Colon (tissue), 2 donors: ENCODE results near the gene OR8G1.
"Not testable (repeated sequence)": the region's sequence is repeated elsewhere in the genome, so short reads cannot be mapped to it uniquely, and the experiment has no call there.

ENCODE experiments used
- FAIRE-seq: peaks from 2 replicates; lab custom pipeline; 2012; peaks lifted over from hg19 to GRCh38; lab: Jason Lieb, UNC
- donor health status: control.
- donor health status: control.

The OR8G1 gene

DNA sequence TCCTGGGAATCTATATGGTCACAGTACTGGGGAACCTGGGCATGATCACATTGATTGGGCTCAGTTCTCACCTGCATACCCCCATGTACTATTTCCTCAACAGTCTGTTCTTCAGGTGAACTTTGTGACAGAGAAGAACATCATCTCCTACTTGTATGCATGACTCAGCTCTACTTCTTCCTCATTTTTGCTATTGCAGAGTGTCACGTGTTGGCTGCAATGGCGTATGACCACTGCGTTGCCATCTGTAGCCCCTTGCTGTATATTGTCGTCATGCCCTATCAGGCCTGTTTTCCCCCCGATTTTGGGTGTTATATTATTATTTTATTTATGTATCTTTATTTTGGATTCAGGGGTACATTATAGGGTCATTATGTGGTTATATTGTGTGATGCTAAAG is 2.4 kb upstream of the OR8G1 start:
- FAIRE-seq: no peak

DNA sequence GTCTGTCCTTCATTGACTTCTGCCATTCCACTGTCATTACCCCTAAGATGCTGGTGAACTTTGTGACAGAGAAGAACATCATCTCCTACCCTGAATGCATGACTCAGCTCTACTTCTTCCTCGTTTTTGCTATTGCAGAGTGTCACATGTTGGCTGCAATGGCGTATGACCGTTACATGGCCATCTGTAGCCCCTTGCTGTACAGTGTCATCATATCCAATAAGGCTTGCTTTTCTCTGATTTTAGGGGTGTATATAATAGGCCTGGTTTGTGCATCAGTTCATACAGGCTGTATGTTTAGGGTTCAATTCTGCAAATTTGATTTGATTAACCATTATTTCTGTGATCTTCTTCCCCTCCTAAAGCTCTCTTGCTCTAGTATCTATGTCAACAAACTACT is 9.0 kb downstream of the OR8G1 start:
- FAIRE-seq: not testable (repeated sequence)

DNA sequence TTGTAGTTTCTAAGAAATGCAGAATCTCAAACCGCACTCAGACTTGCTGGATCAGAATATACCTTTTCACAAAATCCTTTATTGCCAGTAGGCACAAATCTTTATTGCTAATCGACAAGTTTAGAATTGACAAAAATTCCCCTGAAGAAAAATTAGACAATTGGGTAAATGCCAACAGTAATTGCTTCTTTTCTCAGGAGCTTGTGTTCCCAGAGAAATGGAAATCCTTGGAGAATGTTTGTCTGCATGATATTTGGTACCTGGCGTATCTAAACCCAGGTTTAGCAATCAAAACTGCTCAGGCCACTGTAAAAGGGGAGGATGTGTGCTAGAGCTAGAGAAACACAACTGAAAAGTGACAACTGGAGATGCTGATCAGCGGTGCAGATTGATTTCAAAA is 15.2 kb downstream of the OR8G1 start, which contains the start of gene OR8G5:
TSS of gene OR8G5 (plus strand) at position 301 of the 400 bp plus-strand sequence. CDS start 8,556 bp downstream, outside the sequence.
- no peak for FAIRE-seq

DNA sequence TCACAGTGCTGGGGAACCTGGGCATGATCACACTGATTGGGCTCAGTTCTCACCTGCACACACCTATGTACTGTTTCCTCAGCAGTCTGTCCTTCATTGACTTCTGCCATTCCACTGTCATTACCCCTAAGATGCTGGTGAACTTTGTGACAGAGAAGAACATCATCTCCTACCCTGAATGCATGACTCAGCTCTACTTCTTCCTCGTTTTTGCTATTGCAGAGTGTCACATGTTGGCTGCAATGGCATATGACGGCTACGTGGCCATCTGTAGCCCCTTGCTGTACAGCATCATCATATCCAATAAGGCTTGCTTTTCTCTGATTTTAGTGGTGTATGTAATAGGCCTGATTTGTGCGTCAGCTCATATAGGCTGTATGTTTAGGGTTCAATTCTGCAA is 24.1 kb downstream of the OR8G1 start:
- not testable (repeated sequence) for FAIRE-seq

GRCh38 chr11:124270886-124271285 is 30.0 kb downstream of the OR8G1 start:
- not testable (repeated sequence) for FAIRE-seq

DNA sequence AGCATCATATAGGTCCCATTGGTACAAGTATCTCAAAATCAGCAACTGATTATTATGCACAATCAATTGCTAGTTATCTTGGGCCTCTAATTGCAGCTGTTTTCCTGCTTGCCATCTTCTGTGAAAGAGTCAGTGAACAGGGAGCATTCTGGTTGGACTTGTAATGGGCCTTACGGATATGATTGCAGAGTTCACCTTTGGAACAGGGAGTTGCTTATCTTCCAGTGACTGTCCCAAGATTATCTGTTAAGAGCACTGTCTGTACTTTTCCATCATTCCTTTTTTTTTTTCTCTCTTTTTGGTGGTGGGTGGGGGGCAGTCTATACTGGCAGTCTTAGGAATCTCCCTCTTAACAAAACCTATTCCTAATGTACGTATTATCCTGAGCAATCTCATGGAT is 33.1 kb downstream of the OR8G1 start:
- no peak for FAIRE-seq

DNA sequence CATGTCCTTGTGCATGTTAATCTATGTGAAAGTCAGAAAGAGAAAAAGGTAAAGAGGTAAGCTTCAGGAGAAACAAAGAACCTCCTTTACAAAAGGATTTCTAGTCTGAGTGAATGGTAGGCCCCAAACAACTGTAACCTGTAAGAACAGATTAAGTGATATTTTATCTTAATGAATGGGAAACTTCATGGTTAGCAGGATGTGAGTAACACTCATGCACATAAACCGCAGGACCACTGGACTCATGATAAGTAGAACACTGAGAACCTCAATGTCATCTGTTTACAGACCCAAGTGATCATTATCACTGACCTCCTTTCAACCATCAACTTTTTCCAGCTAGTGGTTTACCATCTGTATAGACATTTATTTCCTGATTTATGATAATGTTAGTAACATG is 35.2 kb downstream of the OR8G1 start:
- FAIRE-seq: no peak

- FAIRE-seq: no peak
These were observed 36.3 kb downstream of the OR8G1 start for GRCh38 chr11:124277207-124277606.

- FAIRE-seq: no peak
These were observed 36.9 kb downstream of the OR8G1 start for GRCh38 chr11:124277804-124278203.

DNA sequence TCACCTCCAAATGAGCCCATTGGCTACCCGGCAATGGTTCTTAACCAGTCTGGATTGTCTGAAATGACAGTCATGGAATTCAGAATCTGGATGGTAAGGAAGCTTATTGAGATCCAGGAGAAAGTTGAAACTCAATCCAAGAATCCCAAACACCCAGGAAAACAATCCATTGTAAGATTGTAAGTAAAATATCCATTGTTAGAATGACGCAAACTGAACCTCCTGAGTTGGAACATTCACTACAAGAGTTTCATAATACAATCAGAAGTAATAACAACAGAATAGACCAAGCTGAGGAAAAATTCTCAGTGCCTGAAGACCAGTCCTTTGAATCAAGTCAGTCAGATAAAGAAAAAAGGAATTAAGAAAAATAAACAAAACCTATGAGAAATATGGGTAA is 37.4 kb downstream of the OR8G1 start:
- FAIRE-seq: no peak

DNA sequence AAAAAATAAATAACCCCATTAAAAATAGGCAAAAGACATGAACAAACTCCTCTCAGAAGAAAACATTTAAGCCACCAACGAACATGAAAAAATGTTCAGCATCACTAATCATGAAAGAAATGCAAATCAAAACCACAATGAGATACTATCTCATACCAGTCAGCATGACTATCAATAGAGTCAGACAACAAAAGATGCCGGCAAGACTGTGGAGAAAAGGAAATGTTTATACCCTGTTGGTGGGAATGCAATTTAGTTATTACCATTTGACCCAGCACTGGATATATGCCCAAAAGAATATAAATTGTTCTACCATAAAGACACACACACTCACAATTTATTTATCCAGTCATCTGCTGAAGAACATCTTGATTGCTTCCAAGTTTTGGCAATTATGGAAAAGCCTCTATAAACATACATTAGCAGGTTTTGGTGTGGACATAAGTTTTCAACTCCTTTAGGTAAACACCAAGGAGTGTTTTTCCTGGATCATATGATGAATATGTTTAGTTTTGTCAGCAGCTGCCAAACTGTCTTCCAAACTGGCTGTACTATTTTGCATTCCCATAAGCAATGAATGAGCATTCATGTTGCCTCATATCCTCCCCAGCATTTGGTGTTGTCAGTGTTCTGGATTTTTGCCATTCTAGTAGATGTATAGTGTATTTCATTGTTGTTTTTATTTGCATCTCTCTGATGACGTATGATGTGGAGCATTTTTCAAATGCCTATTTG is 44.9 kb downstream of the OR8G1 start:
- FAIRE-seq: no peak

DNA sequence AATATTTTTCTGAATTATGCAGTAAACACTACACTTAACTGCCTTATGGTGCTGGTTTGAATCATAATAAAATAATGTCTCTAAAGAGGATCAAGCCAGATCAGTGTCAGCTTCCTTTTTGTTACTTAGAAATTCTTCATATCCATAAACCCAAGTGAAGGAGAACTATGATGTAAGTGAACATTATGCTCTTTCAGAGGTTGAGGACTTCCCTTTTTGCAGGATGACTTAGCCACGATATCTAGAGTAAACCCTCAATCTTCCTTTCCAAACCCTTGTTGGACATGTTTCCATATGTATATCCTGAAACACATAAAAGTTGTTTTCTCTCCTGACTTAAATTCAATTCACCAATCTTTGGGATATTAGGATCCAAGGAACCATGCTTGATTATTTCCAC is 53.8 kb downstream of the OR8G1 start:
- no peak for FAIRE-seq

DNA sequence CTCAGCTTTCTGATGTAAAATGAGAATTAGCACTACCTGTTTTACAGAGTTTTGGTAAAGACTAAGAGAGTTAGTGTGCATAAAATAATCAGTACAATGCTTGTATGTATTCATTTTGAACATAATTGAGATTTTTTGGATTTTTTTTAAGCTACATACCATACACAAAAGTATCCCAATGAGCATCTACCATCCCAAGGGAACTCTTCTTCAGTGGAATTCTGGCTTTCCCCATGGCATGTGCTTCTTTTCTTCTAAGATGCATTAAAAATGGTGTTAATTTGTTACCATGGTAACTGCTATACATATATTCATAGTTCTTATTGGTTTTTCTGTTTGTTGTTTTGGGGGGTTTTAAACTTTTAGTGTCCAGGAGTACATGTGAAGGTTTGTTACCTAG is 55.1 kb downstream of the OR8G1 start:
- no peak for FAIRE-seq

- no peak for FAIRE-seq
These were observed 57.0 kb downstream of the OR8G1 start for GRCh38 chr11:124297921-124298320.

DNA sequence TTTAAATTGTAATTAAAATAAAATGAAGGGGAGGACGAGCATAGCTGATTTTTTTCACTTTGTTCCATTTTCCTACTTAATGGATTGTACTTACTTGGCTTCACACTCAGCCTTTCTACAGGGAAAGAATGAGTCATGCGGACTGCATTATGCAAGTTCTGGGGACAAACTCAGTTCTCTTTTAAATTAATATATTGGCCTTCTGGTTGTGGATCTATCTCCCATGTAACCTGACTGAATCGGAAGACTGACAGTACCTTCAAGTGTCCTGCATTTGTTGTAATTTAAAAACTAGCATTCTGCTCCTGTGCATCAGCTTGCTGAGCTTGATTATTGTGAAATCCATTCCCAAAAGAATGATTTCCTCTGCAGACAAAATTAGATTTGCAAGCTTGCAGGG is 60.7 kb downstream of the OR8G1 start:
- no peak for FAIRE-seq

- no peak for FAIRE-seq
These were observed 61.6 kb downstream of the OR8G1 start for GRCh38 chr11:124302347-124303125.
